GM23248 (cell line): ENCODE results near the gene RASSF3. TPM values are rescaled to one million over a fixed set of nuclear protein-coding genes. Genes with fewer than 3 reads are reported as not detected.

Experiments
- DNase-seq: peaks from one replicate; pipeline ENCODE4 v3.0.0-alpha.2; 2015
- H2AFZ ChIP-seq: fragments of 200-600 bp; sonication (generic); 2 replicates; pipeline ENCODE4 v1.6.1; 2016; ENCODE audit warnings: antibody characterized with exemption
- H3F3A ChIP-seq: fragments of 200-600 bp; sonication (generic); 2 replicates; pipeline ENCODE4 v1.6.1; 2016; ENCODE audit warnings: mild to moderate bottlenecking, antibody characterized with exemption, mixed run types; ENCODE audit not compliant: insufficient read depth
- H3K27ac ChIP-seq: fragments of 200-600 bp; sonication (generic); 2 replicates; pipeline ENCODE4 v1.5.1; 2016; ENCODE audit warnings: mild to moderate bottlenecking
- H3K27me3 ChIP-seq: fragments of 200-600 bp; sonication (generic); replicated peaks from 2 replicates; pipeline ENCODE4 v1.6.1; 2016; ENCODE audit warnings: mild to moderate bottlenecking; ENCODE audit not compliant: insufficient read depth
- H3K36me3 ChIP-seq: fragments of 200-600 bp; sonication (generic); 2 replicates; pipeline ENCODE4 v1.6.1; 2016; ENCODE audit warnings: low read depth, mild to moderate bottlenecking
- H3K4me1 ChIP-seq: fragments of 200-600 bp; sonication (generic); 2 replicates; pipeline ENCODE4 v1.6.1; 2016; ENCODE audit warnings: mild to moderate bottlenecking; ENCODE audit not compliant: insufficient read depth
- H3K4me2 ChIP-seq: fragments of 200-600 bp; sonication (generic); one replicate; pipeline ENCODE4 v1.6.1; 2016; ENCODE audit warnings: mild to moderate bottlenecking; ENCODE audit not compliant: unreplicated experiment
- H3K4me3 ChIP-seq: fragments of 200-600 bp; sonication (generic); 2 replicates; pipeline ENCODE4 v1.5.1; 2016; ENCODE audit warnings: mild to moderate bottlenecking
- H3K79me2 ChIP-seq: fragments of 200-600 bp; sonication (generic); 2 replicates; pipeline ENCODE4 v1.6.1; 2016; ENCODE audit warnings: mild to moderate bottlenecking; ENCODE audit not compliant: insufficient read depth
- H3K9ac ChIP-seq: fragments of 200-600 bp; sonication (generic); 2 replicates; pipeline ENCODE4 v1.6.1; 2016; ENCODE audit warnings: mild to moderate bottlenecking
- H3K9me2 ChIP-seq: fragments of 200-600 bp; sonication (generic); 2 replicates; pipeline ENCODE4 v1.6.1; 2016; ENCODE audit warnings: mixed run types, mild to moderate bottlenecking, moderate library complexity; ENCODE audit not compliant: insufficient read depth
- H3K9me3 ChIP-seq: fragments of 200-600 bp; sonication (generic); one replicate; pipeline ENCODE4 v1.6.1; 2017; ENCODE audit warnings: low read depth
- H4K20me1 ChIP-seq: fragments of 200-600 bp; sonication (generic); 2 replicates; pipeline ENCODE4 v1.6.0; 2016; ENCODE audit not compliant: insufficient read depth
- EZH2 ChIP-seq: fragments of 200-600 bp; sonication (generic); IDR thresholded peaks from 2 replicates; pipeline ENCODE4 v1.6.1; 2018; ENCODE audit warnings: antibody characterized with exemption, mild to moderate bottlenecking; ENCODE audit not compliant: insufficient read depth, poor library complexity, severe bottlenecking
- EZH2phosphoT487 ChIP-seq: fragments of 200-600 bp; sonication (generic); IDR thresholded peaks from 2 replicates; pipeline ENCODE4 v1.6.1; 2018; ENCODE audit warnings: antibody characterized with exemption, moderate library complexity, mild to moderate bottlenecking, low read depth; ENCODE audit not compliant: insufficient read depth
- WGBS, 2 experiments: methylation state at CpG; one replicate each; pipeline ENCODE4 v1.1.6; 2015 to 2017; ENCODE audit warnings: low lambda C conversion rate in 2 of 2, low coverage in 1 of 2; ENCODE audit errors: missing lambda C conversion rate in 2 of 2; 5-methylcytosine and 5-hydroxymethylcytosine counted together
- in situ Hi-C: fragments of 300-500 bp; cut with MboI; formaldehyde crosslinking; loops from 2 replicates; pipeline ENCODE4 v1.15.0; 2020
- polyA plus RNA-seq: library from polyadenylated mRNA; unstranded; fragments of >200 nt; fragmentation: Nextera tagmentation; extraction: Ambion mirVana; gene quantifications from 2 replicates; pipeline ENCODE4 v1.2.1, GENCODE V29; 2016
- total RNA-seq: library from RNA; depleted of rRNA; stranded (reverse); fragments of >200 nt; shearing (Covaris generic); gene quantifications from 2 replicates; pipeline ENCODE4 v1.2.3, GENCODE V29; 2014

RASSF3 gene
- total and polyA plus RNA-seq, 2 experiments from 2014 or later, result 1.9 to 4.9 TPM

DNA sequence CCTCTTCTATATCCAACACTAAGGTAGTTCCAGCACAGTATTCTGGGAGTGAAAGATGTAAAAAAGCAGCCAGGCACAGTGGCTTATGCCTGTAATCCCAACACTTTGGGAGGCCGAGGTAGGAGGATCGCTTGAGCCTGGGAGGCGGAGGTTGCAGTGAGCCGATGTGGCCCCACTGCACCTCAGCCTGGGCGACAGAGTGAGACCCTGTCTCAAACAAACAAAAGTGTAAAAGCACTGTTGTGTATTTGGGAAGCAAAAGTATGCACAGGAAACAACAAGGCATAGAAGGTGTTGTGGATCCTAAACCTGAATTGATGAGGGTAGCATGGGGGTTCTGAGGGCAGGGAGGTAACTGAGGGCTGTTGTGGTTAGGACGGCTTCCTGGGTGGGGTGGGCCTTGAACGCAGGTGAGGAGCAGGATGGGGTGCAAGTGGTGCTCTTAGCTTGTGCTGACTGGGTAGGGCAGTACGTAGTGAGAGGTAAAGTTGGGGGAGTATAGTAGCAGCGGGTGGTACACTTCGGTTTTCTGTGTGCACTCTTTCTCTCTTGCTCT is 64.2 kb downstream of the RASSF3 start:
- in situ Hi-C loops, result no loop called here
- H2AFZ ChIP-seq, result no peak overlapping the region
- H3K4me1 ChIP-seq, result peaks cover 26% of the 10 kb centered on the region

DNA sequence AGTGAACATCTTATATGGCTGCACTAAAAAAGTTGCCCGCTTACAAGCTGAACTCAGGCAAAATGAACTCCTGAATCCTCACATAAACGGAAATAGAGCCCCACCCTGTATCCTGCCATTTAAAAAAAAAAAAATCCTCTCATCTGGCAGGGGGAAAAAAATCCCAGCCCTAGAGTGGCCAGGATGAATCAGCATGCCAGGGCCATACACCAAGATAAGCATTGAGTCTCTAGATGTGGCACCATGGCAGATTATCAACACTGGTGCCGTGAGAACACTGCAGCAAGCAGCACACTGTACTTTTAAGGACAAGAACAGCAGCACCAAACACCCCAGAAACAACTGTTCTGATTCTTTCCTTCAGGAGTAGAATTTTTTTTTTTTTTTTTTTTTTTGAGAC is 65.5 kb downstream of the RASSF3 start:
- no peak overlapping the region for H3K9ac ChIP-seq
- peaks cover 29% of the 10 kb centered on the region for H3K4me1 ChIP-seq
- no peaks in the 10 kb centered on the region for H3K9me3 ChIP-seq
- in situ Hi-C loops, result no loop called here
- no peak overlapping the region for H3K4me3 ChIP-seq
- H3K9me2 ChIP-seq, result no peaks in the 10 kb centered on the region
- no peaks in the 10 kb centered on the region for H3K36me3 ChIP-seq
- TF ChIP-seq EZH2phosphoT487 (no peak), EZH2 (no peak)
- H3K79me2 ChIP-seq, result no peaks in the 10 kb centered on the region
- WGBS, 2 experiments, result 63 to 69% methylated on average over 3 of the region's 3 CpGs
- no peaks in the 10 kb centered on the region for H4K20me1 ChIP-seq
- no peak overlapping the region for H3K27ac ChIP-seq
- H2AFZ ChIP-seq, result no peak overlapping the region; the same call in 1 of the 2 replicates
- peak; percentile 55 for DNase-seq
- peaks cover 7% of the 10 kb centered on the region for H3F3A ChIP-seq
- no peaks in the 10 kb centered on the region for H3K27me3 ChIP-seq
- no peak overlapping the region for H3K4me2 ChIP-seq

More for the DNA sequence above, 64.2 kb downstream of the RASSF3 start:
- H3K4me3 ChIP-seq, result no peak overlapping the region
- H3K27ac ChIP-seq, result no peak overlapping the region
- no peak for TF ChIP-seq EZH2phosphoT487
- H3K79me2 ChIP-seq, result no peaks in the 10 kb centered on the region
- WGBS, 2 experiments, result 92 to 93% methylated on average over 10 of the region's 10 CpGs
- H3F3A ChIP-seq, result no peaks in the 10 kb centered on the region; the same call in 1 of the 2 replicates
- no peak overlapping the region for H3K9ac ChIP-seq
- H3K4me2 ChIP-seq, result no peak overlapping the region
- no peaks in the 10 kb centered on the region for H3K27me3 ChIP-seq
- no peak for DNase-seq
- H3K9me3 ChIP-seq, result no peaks in the 10 kb centered on the region
- H3K36me3 ChIP-seq, result no peaks in the 10 kb centered on the region
- no peaks in the 10 kb centered on the region for H3K9me2 ChIP-seq
- H4K20me1 ChIP-seq, result no peaks in the 10 kb centered on the region

DNA sequence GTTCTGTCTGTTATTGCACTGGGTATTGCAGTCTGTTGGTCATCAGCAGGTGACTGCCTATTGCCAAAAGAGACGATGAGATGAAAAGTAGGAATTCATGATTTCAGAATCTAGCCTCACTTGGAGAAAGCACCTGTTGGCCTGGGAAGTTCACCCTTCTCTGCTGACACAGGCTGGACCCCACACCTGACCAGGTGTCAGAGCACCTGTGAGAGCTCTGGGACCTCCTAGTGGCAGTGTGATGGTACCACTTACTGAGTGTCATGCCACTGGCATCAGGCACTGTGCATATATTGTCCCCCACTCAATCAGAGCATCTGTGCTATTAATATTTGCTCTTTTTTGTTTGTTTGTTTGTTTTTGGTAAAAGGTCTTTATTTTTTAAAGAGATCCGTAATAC is 68.0 kb downstream of the RASSF3 start:
- no peak overlapping the region for H3K4me3 ChIP-seq
- no peaks in the 10 kb centered on the region for H3K27me3 ChIP-seq
- H3F3A ChIP-seq, result peaks cover 7% of the 10 kb centered on the region; the same call in 1 of the 2 replicates
- H4K20me1 ChIP-seq, result no peaks in the 10 kb centered on the region
- H3K9me2 ChIP-seq, result no peaks in the 10 kb centered on the region
- in situ Hi-C loops, result no loop called here
- TF ChIP-seq EZH2 (no peak), EZH2phosphoT487 (no peak)
- no peak overlapping the region for H3K27ac ChIP-seq
- H3K4me2 ChIP-seq, result no peak overlapping the region
- no peak overlapping the region for H2AFZ ChIP-seq
- H3K79me2 ChIP-seq, result no peaks in the 10 kb centered on the region
- H3K9me3 ChIP-seq, result no peaks in the 10 kb centered on the region
- H3K9ac ChIP-seq, result no peak overlapping the region
- H3K4me1 ChIP-seq, result peaks cover 19% of the 10 kb centered on the region
- no peak for DNase-seq
- 93% methylated on average over 2 of the region's 2 CpGs for WGBS, 2 experiments
- no peaks in the 10 kb centered on the region for H3K36me3 ChIP-seq

DNA sequence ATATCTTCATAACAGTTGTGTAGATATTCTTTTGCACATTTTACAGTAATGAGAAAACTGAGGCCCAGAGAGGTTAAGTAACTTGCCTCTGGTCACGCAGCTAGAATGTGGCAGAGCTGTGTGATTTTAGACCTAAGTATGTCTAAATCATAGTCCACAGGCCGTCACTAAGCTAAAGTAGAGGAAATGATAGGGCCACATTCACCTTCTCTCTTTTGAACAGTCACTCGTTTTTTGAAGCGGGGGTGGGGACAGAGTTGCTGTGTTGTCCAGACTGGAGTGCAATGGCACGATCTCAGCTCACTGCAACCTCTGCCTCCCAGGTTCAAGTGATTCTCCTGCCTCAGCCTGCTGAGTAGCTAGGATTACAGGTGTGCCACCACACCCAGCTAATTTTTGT is 68.5 kb downstream of the RASSF3 start:
- no peak overlapping the region for H3K4me2 ChIP-seq

More for the DNA sequence above, 68.5 kb downstream of the RASSF3 start:
- H3K9me2 ChIP-seq, result no peaks in the 10 kb centered on the region
- no peaks in the 10 kb centered on the region for H3K36me3 ChIP-seq
- H3K9ac ChIP-seq, result peak overlapping the region; percentile 73
- no peaks in the 10 kb centered on the region for H3K79me2 ChIP-seq
- 96 to 98% methylated on average over 5 of the region's 5 CpGs for WGBS, 2 experiments
- H3K4me1 ChIP-seq, result peaks cover 19% of the 10 kb centered on the region
- peak overlapping the region; percentile 82 for H3K27ac ChIP-seq
- H4K20me1 ChIP-seq, result no peaks in the 10 kb centered on the region
- DNase-seq, result no peak
- H3K27me3 ChIP-seq, result no peaks in the 10 kb centered on the region
- peak overlapping the region; percentile 72 for H2AFZ ChIP-seq
- peaks cover 7% of the 10 kb centered on the region; the same call in 1 of the 2 replicates for H3F3A ChIP-seq
- H3K9me3 ChIP-seq, result no peaks in the 10 kb centered on the region
- no peak for TF ChIP-seq EZH2phosphoT487
- TF ChIP-seq EZH2, result no peak
- in situ Hi-C loops, result no loop called here
- no peak overlapping the region; the same call in 1 of the 2 replicates for H3K4me3 ChIP-seq
